HG03442 (cell line): Measurements from ENCODE around the gene TGDS.

Source experiments
- ATAC-seq: cut with Tn5 transposase; IDR thresholded peaks from one replicate; pipeline ENCODE4 v1.9.1; 2021; ENCODE audit warnings: mild to moderate bottlenecking, moderate library complexity; ENCODE audit not compliant: unreplicated experiment

Gene TGDS

GRCh38 chr13:94601446-94602431, 5.8 kb upstream of the TGDS start, which contains the start of gene GPR180:
GPR180 (plus strand) TSS chr13:94601857; CDS start chr13:94601928, 71 bp downstream.
- peak; percentile 99 for ATAC-seq

- no peak for ATAC-seq
These were observed 3.9 kb upstream of the TGDS start for GRCh38 chr13:94599877-94600276.

- ATAC-seq = no peak
These were observed 2.3 kb upstream of the TGDS start for GRCh38 chr13:94598281-94598680.

GRCh38 chr13:94596575-94596971, 621 bp upstream of the TGDS start:
- ATAC-seq = no peak

GRCh38 chr13:94595001-94595949, 677 bp downstream of the TGDS start:
- peak; percentile 52 for ATAC-seq

GRCh38 chr13:94590744-94591143, 5.2 kb downstream of the TGDS start:
- ATAC-seq = no peak

- no peak for ATAC-seq
These were observed 7.4 kb downstream of the TGDS start for GRCh38 chr13:94588541-94588940.

GRCh38 chr13:94586371-94586770, 9.6 kb downstream of the TGDS start:
- no peak for ATAC-seq

GRCh38 chr13:94585543-94586101, 10.3 kb downstream of the TGDS start:
- no peak for ATAC-seq

GRCh38 chr13:94583926-94584325, 12.0 kb downstream of the TGDS start:
- ATAC-seq = no peak

- ATAC-seq = no peak
These were observed 16.9 kb downstream of the TGDS start for GRCh38 chr13:94579063-94579462.

- ATAC-seq = no peak
These were observed 26.3 kb downstream of the TGDS start for GRCh38 chr13:94569615-94570014.

- no peak for ATAC-seq
These were observed 27.5 kb downstream of the TGDS start for GRCh38 chr13:94568443-94568842.

- ATAC-seq = no peak
These were observed 28.4 kb downstream of the TGDS start for GRCh38 chr13:94567581-94567980.

GRCh38 chr13:94561126-94561525, 34.8 kb downstream of the TGDS start:
- ATAC-seq = no peak

GRCh38 chr13:94560116-94560515, 35.8 kb downstream of the TGDS start:
- no peak for ATAC-seq

- ATAC-seq = no peak
These were observed 36.6 kb downstream of the TGDS start for GRCh38 chr13:94559222-94559795.

GRCh38 chr13:94558716-94559115, 37.2 kb downstream of the TGDS start:
- ATAC-seq = no peak

- no peak for ATAC-seq
These were observed 38.2 kb downstream of the TGDS start for GRCh38 chr13:94557684-94558235.

- no peak for ATAC-seq
These were observed 39.3 kb downstream of the TGDS start for GRCh38 chr13:94556621-94557020.
